HG03558 (cell line): ENCODE results near the gene GGPS1.
"Not testable (repeated sequence)": the region's sequence is repeated elsewhere in the genome, so short reads cannot be mapped to it uniquely, and the experiment has no call there.

Source experiments
- ATAC-seq: cut with Tn5 transposase; IDR thresholded peaks from one replicate; pipeline ENCODE4 v1.9.1; 2021; ENCODE audit warnings: moderate number of reproducible peaks; ENCODE audit not compliant: unreplicated experiment; ENCODE audit errors: extremely low read depth

GGPS1 gene

DNA sequence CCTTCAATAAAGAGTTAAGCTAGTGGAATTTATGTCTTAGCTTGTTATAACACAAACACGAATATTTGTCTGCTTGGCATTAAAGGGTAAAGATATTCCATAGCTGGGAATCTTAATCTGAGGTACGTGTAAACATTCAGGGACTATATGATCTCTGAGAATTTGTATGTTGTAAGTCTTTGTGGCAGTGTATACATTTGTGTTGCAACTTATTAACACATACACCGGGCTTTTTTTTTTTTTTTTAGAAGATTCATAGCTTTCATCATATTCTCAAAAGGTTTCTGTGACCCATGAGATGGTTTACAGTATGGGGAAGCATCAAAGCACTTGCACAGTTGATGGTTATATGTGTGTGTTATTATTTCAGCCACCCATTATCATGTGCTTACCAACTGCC, 3.0 kb downstream of the GGPS1 start:
- no peak for ATAC-seq

DNA sequence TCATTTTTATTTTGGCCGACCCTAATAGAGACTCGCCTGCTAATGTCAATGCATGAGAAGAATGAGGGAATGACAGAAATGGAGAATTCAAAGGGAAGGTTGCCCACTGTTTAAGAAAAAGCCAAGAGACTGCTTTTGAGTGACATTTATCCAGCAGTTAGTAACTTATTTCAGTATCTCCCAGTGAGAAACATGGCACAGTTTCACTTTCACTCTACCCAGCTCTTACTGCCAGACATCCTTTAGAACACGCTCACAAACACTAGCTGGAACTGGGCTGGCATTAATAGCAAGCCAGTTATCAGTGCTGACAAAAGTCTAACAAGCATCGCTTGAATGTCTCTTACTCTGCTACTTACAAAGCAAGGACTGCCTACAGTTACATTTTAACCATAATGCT, 8.5 kb downstream of the GGPS1 start:
- ATAC-seq = no peak

DNA sequence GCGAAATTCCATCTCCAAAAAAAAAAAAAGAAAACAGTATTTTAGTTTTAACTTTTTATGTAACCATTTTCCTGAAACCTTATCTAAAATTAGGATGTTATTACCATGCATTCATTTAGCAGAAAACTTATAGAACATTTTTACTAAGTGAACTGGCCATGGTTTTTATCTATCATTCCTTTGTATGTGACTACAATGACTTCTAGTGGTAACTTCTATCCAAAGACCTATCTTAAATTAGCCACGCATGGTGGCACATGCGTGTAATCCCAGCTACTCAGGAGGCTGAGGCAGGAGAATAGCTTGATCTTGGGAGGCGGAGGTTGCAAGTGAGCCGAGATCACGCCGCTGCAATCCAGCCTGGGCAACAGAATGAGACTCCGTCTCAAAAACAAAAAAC, 11.4 kb downstream of the GGPS1 start:
- ATAC-seq = no peak

DNA sequence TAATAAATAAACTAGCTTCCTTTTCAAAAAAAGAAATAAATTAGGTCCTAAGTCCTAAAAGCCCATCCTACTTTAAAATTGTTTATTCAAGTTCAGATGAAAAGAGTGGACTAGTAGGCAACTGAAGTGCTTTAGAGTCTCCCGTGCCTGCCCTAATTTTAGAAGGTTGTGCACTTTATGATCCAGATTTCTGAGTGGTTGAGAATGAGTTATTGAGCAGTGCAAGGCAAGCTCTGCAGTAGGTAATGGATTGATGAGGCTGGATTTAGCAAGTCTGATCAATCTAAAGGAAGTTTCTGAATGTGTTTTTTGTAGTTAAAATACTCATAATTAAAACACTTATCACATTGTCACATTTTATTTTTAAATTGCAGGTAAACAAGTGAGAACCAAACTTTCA, 13.0 kb downstream of the GGPS1 start:
- ATAC-seq = no peak

DNA sequence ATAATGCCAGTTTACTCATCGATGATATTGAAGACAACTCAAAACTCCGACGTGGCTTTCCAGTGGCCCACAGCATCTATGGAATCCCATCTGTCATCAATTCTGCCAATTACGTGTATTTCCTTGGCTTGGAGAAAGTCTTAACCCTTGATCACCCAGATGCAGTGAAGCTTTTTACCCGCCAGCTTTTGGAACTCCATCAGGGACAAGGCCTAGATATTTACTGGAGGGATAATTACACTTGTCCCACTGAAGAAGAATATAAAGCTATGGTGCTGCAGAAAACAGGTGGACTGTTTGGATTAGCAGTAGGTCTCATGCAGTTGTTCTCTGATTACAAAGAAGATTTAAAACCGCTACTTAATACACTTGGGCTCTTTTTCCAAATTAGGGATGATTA, 13.7 kb downstream of the GGPS1 start:
- ATAC-seq = no peak

DNA sequence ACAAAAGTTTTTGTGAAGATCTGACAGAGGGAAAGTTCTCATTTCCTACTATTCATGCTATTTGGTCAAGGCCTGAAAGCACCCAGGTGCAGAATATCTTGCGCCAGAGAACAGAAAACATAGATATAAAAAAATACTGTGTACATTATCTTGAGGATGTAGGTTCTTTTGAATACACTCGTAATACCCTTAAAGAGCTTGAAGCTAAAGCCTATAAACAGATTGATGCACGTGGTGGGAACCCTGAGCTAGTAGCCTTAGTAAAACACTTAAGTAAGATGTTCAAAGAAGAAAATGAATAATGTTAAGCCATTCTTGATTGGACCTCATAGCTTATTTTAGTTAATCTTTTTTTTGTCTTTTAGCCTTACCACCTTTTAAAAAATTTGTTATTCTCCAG, 14.1 kb downstream of the GGPS1 start:
- ATAC-seq = no peak

DNA sequence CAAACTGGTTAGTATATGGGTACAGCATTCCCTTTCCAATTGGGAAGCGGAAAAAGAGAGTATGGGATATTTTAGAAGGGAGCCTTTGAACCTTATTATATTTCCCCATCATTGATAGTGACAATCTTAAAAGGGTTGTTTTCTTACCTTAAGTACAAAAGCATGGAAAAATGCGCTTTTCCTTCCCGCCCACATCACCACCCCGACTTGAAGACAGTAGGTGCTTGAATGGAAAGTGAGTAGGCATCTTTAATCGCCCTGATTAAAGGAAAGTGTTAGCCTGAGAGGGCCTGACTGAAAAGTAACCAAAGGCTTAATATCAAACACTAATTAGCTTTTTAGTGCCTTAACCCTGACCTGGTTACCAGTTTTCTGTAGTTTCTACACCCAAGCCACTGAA, 15.4 kb downstream of the GGPS1 start:
- ATAC-seq = no peak

DNA sequence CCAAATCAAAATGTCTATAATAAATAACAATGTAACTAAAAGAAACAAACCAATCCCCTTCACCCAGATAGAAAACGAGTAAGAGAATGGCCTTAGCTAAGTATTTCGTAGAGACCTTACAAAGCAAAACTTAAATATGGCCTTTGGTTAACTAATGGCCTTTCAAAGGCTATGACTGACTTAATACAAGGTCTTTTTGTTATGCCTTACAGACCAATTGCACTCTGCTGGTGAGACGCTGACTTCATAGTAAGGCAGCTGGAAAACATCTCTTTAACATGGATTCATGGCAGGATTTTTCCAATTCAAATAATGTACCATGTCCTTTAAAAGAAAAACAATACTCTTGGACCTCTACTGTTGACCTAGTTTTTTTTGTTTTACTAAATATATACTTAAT, 23.1 kb downstream of the GGPS1 start:
- ATAC-seq = no peak

DNA sequence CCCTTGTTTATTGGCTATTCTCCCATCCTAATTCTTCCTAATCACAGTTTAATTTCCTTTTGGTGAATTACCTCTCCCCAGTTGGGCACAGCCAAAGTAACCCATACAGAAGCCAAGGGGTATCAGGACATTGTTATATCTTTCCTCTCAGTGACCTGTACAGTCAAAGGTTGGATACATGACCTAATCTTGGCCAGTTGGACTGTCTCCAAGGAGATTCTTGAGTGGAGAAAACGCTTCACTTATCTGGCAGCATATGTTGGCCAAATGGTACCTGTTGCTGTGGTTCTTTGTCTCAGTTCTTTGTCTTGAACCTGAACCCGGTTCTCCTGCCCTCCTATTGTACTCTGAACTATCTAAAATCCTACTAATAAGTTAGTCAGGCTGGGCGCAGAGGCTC, 23.5 kb downstream of the GGPS1 start:
- ATAC-seq = no peak

DNA sequence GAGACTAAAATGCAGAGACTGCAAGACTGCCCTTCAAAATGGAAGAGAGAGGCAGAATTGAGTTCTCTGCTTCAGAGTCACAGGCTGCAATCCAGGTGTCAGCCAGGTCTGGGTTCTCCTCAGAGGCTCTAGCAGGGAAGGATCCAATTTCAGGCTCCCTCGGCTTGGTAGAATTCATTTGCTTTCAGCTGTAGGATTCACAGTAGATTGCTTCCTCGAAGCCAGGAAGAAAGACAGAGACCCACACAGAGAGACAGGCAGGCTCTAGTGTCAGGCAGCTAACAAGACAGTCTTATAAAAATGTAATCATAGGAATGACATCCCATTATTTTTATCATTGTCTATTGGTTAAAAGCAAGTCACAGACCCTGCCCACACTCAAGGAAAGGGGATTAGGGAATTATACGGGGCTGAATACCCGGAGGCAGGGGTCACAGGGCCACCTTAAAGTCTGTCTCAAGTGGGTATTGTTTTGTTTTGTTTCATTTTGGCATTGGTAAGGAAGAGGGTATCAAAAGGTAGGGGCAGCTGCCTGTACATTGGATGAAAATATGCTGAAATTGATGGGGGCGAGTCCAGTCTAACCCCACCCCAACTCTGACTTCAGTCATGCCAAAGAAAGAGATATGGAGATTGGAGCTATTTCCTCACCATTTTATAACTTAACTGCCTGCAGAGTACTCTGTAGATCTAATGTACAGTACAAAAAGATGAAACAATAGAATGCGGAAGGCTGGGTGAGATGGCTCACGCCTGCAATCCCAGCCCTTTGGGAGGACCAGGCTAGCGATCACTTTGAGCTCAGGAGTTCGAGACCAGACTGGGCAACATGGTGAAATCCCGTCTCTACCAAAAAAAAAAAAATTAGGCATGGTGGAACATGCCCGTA, 29.4 kb downstream of the GGPS1 start:
- ATAC-seq = no peak

DNA sequence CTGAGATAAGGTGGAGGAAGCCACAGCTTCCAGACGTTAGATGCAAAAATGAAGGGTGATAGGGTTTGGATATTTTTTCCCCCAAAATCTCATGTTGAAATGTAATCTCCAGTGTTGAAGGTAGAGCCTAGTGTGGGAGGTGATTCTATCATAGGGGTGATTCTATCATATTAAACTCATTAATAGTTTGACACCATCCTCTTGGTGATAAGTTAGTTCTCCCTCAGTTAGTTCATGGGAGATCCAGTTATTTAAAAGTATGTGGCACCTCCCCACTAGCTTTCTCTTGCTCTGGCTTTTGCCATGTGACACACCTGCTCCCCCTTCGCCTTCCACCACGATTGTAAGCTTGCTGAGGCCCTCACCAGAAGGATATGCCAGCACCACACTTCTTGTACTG, 30.5 kb downstream of the GGPS1 start:
- no peak for ATAC-seq

DNA sequence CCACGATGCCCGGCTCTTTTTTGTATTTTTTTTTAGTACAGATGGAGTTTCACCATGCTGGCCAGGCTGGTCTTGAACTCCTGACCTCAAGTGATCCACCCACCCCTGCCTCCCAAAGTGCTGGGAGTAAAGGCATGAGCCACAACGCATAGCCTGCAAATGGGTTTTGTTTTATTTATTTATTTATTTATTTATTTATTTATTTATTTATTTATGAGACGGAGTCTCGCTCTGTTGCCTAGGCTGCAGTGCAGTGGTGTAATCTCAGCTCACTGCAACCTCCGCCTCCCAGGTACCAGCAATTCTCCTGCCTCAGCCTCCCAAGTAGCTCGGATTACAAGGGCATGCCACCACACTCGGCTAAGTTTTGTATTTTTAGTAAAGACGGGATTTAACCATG, 35.8 kb downstream of the GGPS1 start:
- ATAC-seq = not testable (repeated sequence)

DNA sequence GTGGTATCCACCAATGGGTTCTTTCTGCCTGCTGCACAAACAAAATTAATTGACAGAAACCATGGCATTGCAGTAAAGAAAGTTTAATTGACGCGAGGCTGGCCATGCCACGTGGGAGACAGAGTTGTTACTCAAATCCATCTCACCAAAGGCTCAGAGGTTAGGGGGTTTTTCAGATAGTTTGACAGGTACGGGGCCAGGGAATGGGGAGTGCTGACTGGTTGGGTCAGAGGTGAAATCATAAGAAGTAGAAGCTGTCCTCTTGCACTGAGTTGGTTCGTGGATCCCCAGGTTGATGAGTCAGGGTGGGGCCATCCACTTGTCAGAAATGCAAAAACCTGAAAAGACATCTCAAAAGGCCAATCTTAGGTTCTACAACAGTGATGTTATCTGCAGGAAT, 37.9 kb downstream of the GGPS1 start:
- no peak for ATAC-seq

DNA sequence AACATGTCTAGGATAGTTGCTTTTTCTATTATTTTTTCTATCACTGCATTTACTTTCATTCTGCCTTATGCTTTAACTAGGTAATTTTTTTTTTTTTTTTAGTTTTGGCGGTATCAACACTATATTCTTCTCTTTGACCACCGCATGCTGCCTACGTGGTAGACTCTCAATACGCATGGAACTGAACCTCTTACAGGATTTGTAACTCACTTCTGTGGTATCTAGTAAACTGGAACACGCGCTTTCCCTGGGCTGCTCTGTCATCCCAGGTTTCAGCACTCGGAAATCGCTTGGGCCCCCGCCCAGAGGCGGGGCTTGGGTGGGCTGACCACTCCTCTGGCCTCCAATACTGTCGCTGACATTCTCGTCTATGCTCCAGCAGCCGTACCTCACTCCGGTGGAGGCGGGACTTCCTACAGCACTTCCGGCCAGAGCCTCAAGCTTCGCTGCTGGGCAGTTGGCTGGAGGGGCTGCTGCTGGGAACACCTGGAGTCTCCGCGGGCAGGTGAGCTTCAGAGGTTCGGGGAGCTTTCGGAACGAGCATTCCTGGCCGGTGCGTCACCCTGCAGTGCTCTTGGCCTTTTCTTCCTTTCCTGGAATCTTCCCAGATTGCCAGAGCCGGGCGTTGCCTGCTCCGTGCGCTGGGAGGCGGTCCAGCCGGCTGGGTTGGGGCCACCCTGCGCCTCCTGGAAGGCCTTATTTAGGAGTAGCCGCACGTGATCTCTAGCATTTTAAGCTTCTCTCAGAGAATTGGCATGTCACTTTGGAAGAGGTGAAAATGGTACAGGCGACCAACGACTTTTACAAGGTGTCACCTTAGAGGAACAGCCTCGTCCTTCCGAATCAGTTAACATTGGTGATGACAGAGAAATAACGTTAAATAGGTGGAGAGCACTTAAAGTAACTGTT, 38.9 kb downstream of the GGPS1 start, which contains the start of gene TBCE:
TBCE (plus strand) TSS at position 428 of the 909 bp plus-strand sequence. CDS start 12,623 bp downstream, outside the sequence.
- ATAC-seq = peak; percentile 99

DNA sequence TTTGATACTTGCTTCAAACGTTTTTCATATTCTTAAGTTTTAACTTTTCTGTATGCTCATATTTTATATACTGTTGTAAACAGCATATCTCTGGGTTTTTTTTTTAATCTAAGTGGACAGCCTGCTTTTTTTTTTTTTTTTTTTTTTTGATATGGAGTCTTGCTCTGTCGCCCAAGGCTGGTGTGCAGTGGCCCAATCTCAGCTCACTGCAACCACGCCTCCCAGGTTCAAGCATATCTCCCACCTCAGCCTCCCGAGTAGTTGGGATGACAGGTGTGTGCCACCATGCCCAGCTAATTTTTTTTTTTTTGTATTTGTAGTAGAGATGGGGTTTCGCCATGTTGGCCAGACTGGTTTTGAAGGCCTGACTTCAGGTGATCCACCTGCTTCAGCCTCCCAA, 40.1 kb downstream of the GGPS1 start:
- ATAC-seq = no peak

DNA sequence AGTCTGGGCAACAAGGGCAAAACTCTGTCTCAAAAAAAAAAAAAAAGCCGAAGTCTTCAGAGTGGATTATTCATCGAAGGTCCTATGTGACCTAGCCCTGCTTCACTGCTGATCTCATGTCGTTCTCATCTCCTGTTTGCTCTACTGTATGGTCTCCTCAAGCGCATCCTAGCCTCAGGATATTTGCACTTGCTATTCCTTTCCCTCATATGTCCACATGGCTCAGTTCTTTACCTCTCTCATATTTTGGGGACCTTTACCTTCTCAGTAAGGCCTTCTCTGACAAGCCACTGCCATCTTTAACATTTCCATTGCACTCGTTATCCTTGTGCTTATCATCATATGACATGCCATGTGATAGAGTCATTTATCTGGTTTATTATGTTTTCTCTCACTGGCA, 41.4 kb downstream of the GGPS1 start:
- no peak for ATAC-seq

DNA sequence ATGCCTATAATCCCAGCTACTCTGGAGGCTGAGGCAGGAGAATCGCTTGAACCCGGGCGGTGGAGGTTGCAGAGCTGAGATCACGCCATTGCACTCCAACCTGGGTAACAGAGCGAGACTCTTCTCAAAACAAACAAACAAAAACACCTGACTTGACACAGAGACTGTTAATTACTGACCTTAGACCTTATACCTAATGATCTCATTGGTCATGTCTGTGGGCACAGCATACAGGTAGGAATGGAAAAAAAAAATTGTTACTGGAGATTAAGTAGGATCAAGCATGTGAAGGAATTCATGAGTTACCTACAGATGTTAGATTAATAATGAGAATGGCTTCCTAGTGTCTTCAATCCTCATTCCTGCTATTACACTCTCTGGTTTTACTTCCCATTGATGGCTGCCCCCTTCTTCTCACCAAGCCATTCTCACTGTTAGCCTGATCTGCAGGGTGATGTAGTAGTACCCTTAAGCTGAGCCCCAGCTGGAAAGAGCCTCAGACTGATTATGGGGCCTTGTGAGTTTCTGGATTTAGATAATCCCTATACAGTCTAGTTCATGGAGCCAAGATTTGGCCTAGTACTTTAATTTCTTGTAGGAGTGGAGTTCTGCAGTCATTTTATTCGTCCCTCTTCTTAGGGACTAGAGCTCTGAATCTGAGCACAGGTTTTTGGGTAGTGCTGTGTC, 47.7 kb downstream of the GGPS1 start:
- ATAC-seq = no peak

DNA sequence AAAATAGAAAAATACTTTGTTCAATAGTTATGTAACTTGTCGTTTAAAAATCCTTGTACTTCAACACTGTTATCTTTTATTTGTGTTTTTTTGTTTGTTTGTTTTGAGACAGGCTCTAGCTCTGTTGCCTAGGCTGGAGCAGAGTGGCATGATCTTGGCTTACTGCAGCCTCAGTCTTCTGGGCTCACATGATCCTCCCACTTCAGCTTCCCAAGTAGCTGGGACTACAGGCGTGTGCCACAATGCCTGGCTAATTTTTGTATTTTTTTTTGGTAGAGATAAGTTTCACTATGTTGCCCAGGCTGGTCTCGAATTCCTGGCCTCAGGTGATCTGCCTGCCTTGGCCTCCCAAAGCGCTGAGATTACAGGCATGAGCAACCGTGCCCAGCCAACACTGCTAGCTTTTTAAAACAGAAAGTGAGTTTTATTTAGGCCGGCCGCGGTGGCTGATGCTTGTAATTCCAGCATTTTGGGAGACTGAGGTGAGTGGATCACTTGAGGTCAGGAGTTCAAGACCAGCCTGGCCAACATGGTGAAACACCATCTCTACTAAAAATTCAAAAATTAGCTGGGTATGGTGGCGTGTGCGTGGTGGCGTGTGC, 49.9 kb downstream of the GGPS1 start:
- ATAC-seq = not testable (repeated sequence)

DNA sequence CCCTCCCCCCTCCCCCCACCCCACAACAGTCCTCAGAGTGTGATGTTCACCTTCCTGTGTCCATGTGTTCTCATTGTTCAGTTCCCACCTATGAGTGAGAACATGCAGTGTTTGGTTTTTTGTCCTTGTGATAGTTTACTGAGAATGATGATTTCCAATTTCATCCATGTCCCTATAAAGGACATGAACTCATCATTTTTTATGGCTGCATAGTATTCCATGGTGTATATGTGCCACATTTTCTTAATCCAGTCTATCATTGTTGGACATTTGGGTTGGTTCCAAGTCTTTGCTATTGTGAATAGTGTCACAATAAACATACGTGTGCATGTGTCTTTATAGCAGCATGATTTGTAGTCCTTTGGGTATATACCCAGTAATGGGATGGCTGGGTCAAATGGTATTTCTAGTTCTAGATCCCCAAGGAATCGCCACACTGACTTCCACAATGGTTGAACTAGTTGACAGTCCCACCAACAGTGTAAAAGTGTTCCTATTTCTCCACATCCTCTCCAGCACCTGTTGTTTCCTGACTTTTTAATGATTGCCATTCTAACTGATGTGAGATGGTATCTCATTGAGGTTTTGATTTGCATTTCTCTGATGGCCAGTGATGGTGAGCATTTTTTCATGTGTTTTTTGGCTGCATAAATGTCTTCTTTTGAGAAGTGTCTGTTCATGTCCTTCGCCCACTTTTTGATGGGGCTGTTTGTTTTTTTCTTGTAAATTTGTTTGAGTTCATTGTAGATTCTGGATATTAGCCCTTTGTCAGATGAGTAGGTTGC, 53.8 kb downstream of the GGPS1 start:
- ATAC-seq = not testable (repeated sequence)
